Motor neuron (in vitro differentiated cells): ENCODE data around the gene ENOX2. TPM values are rescaled to one million over a fixed set of nuclear protein-coding genes. Genes with fewer than 3 reads are reported as not detected.

ENCODE experiments used
- ATAC-seq, 8 experiments: fragments of 200-7000 bp; cut with Tn5 transposase; replicated peaks in 6 of 8; 2 replicates each; pipeline ENCODE4 v1.8.0; 2021; ENCODE audit warnings: mild to moderate bottlenecking in 8 of 8, moderate library complexity in 8 of 8
- H3K27ac ChIP-seq, 2 donors: fragments of 250-450 bp; sonication (Bioruptor Pico); 2 replicates each; pipeline ENCODE4 v1.9.0; 2021; ENCODE audit warnings: antibody characterized with exemption in 2 of 2, mild to moderate bottlenecking in 2 of 2, moderate library complexity in 1 of 2
- H3K4me1 ChIP-seq, 2 donors: fragments of 250-450 bp; sonication (Bioruptor Pico); replicated peaks in 1 of 2; 2 replicates each; pipeline ENCODE4 v1.6.1; 2021; ENCODE audit warnings: antibody characterized with exemption in 2 of 2, mild to moderate bottlenecking in 2 of 2, moderate library complexity in 1 of 2
- H3K4me3 ChIP-seq, 5 donors: fragments of 250-450 bp; sonication (Bioruptor Pico); 2 replicates each; pipeline ENCODE4 v1.9.0; 2021; ENCODE audit warnings: antibody characterized with exemption in 5 of 5, mild to moderate bottlenecking in 5 of 5, moderate library complexity in 4 of 5
- WGBS, 10 experiments: fragments of 450-650 bp; shearing (Covaris generic); methylation state at CpG; one replicate each; pipeline ENCODE4 v1.0.0; 2022; 5-methylcytosine and 5-hydroxymethylcytosine counted together
- in situ Hi-C, 9 experiments: fragments of 400-800 bp; cut with MboI; loops; one replicate each; pipeline ENCODE4 v1.15.0; 2021; ENCODE audit warnings: low sequenced_read_pairs in 9 of 9, low pct_unique_long_range_greater_than_20kb in 2 of 9; ENCODE audit not compliant: unreplicated experiment in 9 of 9
- total RNA-seq, 8 experiments: library from RNA; unstranded; fragments of 300-600 nt; gene quantifications; 2 replicates each; pipeline versions ENCODE4 v1.2.3 to v1.2.4, GENCODE V29; 2022

The ENOX2 gene
- total RNA-seq, 8 experiments from 2014 or later, result 7.9 to 34.8 (median 12.7) TPM

DNA sequence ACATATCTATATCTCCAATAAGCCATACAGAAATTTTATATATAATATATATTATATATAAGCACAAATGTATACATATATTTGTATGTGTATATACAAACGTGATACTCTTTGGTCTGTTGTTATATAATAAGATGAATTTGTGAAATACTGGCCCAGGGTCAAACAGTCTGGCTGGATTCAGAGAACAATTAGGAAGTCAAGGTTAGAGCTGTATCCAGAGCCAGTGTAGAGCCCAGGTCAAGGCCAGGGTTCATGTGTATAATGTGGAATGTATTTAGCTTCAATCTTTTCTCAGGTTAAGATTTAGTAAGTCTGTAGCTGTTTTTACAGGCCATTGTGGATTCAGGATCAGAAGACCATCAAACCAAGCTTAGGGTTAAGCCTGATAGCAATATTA lies 3.8 kb upstream of the ENOX2 start:
- Histone ChIP-seq H3K4me3 (no peak overlapping the region), H3K4me1 (peaks cover 0 to 3% of the 10 kb centered on the region in 2 donors), H3K27ac (no peak overlapping the region)
- 0 to 20% (median 8%) methylated on average over 1 of the region's 1 CpG; no CpG with 5 or more reads in 6 of the 10 experiments for WGBS, 10 experiments
- in situ Hi-C loops, result loop anchor here in 7 of 9 experiments (25.0 kb wide), 4 partner anchors 169 to 519 kb away; partner anchors contain the start of gene GPR119 (in 4 of the 7)
- no peak for ATAC-seq

DNA sequence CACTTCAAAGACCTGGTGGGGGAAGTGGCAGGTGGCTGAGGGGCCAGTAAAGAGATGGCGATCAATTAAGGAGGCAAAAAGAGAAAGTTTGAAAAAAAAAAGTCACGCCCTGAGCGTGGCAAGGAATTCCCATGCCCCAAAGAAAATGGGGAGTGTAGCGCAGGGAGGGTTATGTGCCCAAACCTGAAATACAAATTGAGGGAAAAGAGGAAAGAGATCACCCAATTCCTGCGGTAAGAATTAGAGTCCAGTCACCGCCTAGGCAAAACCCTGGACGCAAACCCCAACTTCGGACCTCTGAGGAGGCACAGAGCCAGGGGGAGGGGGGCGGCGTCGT lies 595 bp downstream of the ENOX2 start:
- H3K4me1 ChIP-seq, result peaks cover 4 to 15% of the 10 kb centered on the region in 2 donors
- H3K27ac ChIP-seq, result peak overlapping the region in 1 of 2 donors; percentile 92
- 0 to 11% (median 0%) methylated on average over 1 to 4 of the region's 11 CpGs; no CpG with 5 or more reads in 5 of the 10 experiments for WGBS, 10 experiments
- no peak for ATAC-seq
- in situ Hi-C loops, result loop anchor here in 7 of 9 experiments (25.0 kb wide), 4 partner anchors 165 to 515 kb away; partner anchors contain the start of gene GPR119 (in 4 of the 7)
- H3K4me3 ChIP-seq, result peak overlapping the region; percentile 47 to 88 (median 64)

DNA sequence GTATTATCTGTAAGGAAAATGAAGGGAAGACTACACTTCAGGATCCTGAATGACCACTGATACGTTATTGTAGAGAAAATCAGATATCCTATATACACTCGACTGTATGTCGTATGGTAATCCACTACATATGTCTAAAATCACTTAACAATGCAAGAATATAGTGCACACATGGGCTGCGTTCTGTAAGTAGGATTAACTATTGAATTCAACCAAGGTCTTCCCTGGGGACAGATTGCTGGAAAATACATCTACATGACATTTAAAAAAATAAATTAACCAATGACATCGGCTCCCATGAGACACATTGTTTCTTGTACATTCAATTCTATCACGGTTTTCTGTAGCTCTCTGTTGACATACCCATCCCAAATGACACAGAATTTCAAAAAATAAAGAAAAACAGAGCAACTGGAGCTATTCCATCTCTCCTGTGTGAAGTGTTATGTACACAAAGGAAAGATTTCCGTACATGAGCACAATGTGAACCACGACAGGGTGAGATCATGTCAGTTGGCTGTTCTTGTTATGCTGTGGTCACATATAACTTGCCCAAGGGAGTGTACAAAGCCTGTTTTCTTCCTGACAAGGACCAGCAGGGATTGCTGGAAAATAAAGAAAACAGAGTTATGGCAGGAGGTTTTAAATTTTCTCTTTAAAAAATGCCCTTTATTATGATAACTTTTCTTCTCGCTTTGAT lies 6.1 kb downstream of the ENOX2 start:
- H3K27ac ChIP-seq, result peak overlapping the region; percentile 60 to 76
- ATAC-seq, result peak in 5 of 8 experiments; percentile 76 to 84 (median 81)
- 13 to 67% (median 36%) methylated on average over 2 to 9 of the region's 9 CpGs; no CpG with 5 or more reads in 4 of the 10 experiments for whole genome bisulfite sequencing, 10 experiments
- H3K4me3 ChIP-seq, result no peak overlapping the region
- H3K4me1 ChIP-seq, result peaks cover 26 to 45% of the 10 kb centered on the region in 2 donors
- in situ Hi-C loops, result no loop called here

DNA sequence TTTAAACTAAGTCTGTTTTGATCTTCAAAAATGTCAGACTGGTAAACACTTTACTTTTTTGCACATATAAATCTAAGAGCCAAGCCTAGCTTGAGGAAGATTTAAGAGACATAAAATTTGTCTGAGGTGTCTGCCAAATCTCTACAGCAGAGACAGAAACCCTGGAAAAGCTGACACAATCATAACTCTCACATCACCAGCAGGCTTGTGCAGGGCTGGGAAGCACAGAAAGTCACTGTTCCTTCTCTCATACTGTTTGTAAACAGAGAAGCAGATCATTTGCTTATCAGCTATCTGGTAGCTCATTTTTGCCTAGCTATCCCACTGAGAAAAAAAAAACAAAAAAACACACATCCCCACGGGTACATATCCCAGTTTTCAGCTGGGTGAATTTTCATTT lies 7.0 kb downstream of the ENOX2 start:
- Histone ChIP-seq H3K4me3 (no peak overlapping the region), H3K27ac (peak overlapping the region; percentile 60 to 76), H3K4me1 (peaks cover 26 to 45% of the 10 kb centered on the region in 2 donors)
- WGBS, 10 experiments, result 38 to 50% methylated on average over 1 of the region's 1 CpG; no CpG with 5 or more reads in 8 of the 10 experiments
- in situ Hi-C loops, result no loop called here
- ATAC-seq, result peak in 5 of 8 experiments; percentile 44 to 57 (median 47)

DNA sequence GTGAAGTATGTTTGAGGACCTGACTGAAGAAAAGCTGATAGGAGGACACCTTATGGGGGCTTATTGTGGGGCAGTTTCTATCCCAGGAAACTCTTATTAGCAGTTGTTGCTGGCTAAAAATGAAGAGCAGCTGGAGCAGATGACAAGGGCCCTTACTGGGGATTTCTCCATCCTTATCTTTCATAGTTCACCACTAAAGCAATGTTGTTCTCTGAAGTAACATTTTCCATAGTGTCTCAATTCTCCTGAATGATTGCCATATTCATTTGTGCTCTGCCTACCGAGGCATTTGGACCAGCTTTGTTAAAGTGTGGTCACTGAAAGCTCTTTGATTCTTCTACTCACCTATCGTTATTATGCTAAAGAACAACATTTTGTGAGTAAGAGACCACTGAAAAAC lies 7.7 kb downstream of the ENOX2 start:
- H3K4me1 ChIP-seq, result peaks cover 26 to 45% of the 10 kb centered on the region in 2 donors
- in situ Hi-C loops, result no loop called here
- H3K27ac ChIP-seq, result no peak overlapping the region
- WGBS, 10 experiments, result 0 to 80% (median 60%) methylated on average over 1 to 2 of the region's 2 CpGs; no CpG with 5 or more reads in 6 of the 10 experiments
- H3K4me3 ChIP-seq, result no peak overlapping the region
- no peak for ATAC-seq

DNA sequence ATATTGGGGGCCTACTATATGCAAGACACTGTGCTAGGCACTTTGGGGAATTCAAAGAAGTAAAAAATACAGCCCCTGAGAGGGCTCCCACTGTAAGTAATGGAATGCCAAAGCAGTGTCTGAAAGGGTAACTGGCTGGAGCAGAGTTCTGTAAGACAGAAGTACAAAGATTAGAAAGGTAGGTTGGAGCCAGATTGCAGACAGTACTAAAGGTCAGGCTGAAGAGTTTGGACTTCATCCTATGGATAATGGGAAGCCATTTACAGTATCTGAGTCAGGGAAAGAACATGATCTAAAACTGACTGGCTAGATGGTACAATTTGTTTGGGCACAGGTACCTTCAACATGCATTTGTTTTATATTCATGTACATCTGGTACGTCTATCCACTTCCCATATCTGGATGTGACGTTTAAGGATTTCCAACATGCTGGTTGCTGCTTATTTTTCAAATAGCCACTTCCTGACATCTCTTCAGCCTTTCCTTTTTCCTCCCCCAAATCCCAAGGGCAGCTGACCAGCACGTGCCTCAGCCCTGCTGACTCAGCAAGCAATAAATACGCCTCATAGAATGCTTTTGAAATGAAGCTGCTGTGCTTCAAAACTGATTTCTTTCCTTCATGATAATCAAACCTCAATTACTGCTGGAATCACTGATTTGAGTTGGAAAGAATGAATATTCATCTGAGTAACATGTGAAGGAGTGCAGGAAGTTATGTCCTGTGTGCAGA lies 9.5 kb downstream of the ENOX2 start:
- ATAC-seq, result peak in 2 of 8 experiments; percentile 28 to 48
- 0 to 100% (median 53%) methylated on average over 1 to 4 of the region's 4 CpGs; no CpG with 5 or more reads in 5 of the 10 experiments for WGBS, 10 experiments
- in situ Hi-C loops, result no loop called here
- Histone ChIP-seq H3K4me3 (no peak overlapping the region), H3K4me1 (peaks cover 26 to 41% of the 10 kb centered on the region in 2 donors), H3K27ac (peak overlapping the region; percentile 22 to 36)

DNA sequence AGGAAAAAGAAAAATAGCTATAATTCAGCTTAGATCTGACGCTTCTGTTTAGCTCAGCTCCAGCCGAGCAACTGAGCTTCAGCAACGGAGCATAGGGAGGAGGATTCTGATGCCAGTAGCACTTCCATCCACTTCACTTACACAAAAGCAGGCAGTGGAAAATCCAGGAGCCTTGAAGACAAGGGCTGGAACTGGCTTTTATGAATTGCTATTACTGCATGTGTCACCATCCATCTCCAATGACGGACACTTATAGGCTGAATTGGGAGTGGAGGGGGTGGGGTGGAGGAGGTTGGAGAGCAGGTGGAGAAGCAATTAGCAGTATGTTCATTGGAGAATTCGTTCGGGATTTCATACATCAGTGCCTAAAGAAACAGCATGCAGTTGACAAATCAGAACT lies 15.6 kb downstream of the ENOX2 start:
- peak in 5 of 8 experiments; percentile 63 to 77 (median 73) for ATAC-seq
- H3K27ac ChIP-seq, result peak overlapping the region in 1 of 2 donors; percentile 61
- in situ Hi-C loops, result no loop called here
- H3K4me1 ChIP-seq, result peaks cover 2 to 20% of the 10 kb centered on the region in 2 donors
- peak overlapping the region; percentile 10 to 38 (median 27) for H3K4me3 ChIP-seq
- WGBS, 10 experiments, result 0 to 83% (median 52%) methylated on average over 1 to 3 of the region's 6 CpGs; no CpG with 5 or more reads in 6 of the 10 experiments

DNA sequence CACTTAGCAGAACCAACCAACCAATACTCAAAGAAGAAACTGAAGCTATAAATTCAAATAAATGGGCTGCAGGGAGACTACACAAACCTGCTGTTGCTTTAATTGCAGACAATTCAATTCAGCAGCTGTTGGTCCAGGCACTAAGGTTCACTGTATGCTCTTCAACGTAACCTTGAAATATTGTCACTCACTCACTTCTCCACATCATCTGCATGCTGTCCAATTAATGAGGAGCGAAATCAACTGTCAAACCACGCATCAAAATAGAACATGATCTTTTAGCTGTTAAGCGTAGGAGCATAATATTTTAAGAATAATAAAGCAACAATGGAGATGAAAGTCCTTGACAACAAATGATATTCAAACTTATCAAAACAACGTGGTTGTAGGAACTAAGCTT lies 17.0 kb downstream of the ENOX2 start:
- ATAC-seq, result no peak
- Histone ChIP-seq H3K27ac (no peak overlapping the region), H3K4me3 (peak overlapping the region in 4 of 5 donors; percentile 11 to 38 (median 30)), H3K4me1 (peaks cover 0 to 21% of the 10 kb centered on the region in 2 donors)
- 20 to 100% (median 80%) methylated on average over 1 to 5 of the region's 5 CpGs; no CpG with 5 or more reads in 1 of the 10 experiments for WGBS, 10 experiments
- in situ Hi-C loops, result no loop called here

DNA sequence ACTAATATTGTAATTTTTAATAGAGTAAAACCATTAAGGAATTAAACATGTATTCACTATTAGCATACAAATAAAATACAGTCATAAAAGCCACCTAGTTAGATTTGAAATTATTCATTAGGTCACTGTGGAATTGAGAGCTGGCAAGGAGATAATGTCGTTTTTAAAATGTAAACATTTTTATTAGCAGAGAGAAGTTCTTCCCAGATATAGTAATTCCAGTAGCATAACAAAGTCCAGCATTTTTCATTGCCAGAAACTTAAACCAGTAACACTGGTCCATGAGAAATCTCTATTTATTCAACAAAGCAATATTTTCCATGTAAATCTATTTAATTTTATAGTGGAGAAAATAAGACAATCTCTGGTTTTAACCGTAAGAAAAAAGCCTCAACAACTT lies 17.5 kb downstream of the ENOX2 start:
- peak overlapping the region in 4 of 5 donors; percentile 11 to 38 (median 30) for H3K4me3 ChIP-seq
- in situ Hi-C loops, result no loop called here
- H3K27ac ChIP-seq, result no peak overlapping the region
- H3K4me1 ChIP-seq, result peaks cover under 1 to 26% of the 10 kb centered on the region in 2 donors
- no peak for ATAC-seq
- WGBS, 10 experiments, result 20 to 50% (median 47%) methylated on average over 1 to 2 of the region's 2 CpGs; no CpG with 5 or more reads in 6 of the 10 experiments

DNA sequence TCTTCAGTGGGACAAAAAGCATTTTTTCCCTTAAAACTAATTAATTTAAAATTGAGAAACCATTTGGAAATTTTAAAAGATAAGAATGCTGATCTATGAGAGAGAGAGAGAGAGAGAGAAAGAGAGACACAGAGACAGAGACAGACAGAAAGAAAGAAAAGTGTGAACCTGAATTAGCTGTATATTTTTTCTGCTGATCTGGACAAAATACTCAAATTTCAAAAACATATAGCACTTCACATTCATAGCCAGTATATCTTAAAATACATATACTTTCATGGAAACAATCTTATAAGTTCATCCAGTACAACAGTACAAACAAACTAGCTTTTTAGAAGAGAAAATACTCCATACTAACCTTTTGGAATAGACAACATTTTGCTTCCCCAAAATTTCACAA lies 18.4 kb downstream of the ENOX2 start:
- peak overlapping the region in 2 of 5 donors; percentile 34 to 38 for H3K4me3 ChIP-seq
- H3K27ac ChIP-seq, result no peak overlapping the region
- ATAC-seq, result no peak
- in situ Hi-C loops, result no loop called here
- H3K4me1 ChIP-seq, result peaks cover 4 to 29% of the 10 kb centered on the region in 2 donors

DNA sequence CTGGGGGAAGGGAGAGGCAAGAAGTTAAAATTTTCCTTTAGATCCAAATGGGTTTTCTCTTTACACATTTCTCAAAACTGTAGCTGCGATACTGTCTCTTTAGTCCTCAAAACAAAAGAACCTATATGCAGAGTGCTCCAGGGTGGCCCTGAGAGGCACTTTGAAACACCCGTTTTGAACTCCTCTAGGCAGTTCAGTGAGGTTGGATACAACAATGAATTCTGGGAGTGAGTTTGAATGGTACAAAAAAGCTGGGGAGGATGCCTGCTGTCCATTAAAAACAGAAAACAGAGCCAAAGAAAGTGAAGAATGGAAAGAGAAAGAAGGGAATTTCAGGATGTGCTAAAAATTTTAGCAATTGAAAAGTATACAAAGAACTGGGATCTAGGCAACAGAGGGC lies 23.1 kb downstream of the ENOX2 start:
- H3K4me1 ChIP-seq, result peaks cover 7 to 20% of the 10 kb centered on the region in 2 donors
- H3K4me3 ChIP-seq, result no peak overlapping the region
- WGBS, 10 experiments, result 0 to 70% (median 46%) methylated on average over 1 to 2 of the region's 2 CpGs; no CpG with 5 or more reads in 4 of the 10 experiments
- no peak overlapping the region for H3K27ac ChIP-seq
- ATAC-seq, result peak in 1 of 8 experiments; percentile 27
- in situ Hi-C loops, result no loop called here

DNA sequence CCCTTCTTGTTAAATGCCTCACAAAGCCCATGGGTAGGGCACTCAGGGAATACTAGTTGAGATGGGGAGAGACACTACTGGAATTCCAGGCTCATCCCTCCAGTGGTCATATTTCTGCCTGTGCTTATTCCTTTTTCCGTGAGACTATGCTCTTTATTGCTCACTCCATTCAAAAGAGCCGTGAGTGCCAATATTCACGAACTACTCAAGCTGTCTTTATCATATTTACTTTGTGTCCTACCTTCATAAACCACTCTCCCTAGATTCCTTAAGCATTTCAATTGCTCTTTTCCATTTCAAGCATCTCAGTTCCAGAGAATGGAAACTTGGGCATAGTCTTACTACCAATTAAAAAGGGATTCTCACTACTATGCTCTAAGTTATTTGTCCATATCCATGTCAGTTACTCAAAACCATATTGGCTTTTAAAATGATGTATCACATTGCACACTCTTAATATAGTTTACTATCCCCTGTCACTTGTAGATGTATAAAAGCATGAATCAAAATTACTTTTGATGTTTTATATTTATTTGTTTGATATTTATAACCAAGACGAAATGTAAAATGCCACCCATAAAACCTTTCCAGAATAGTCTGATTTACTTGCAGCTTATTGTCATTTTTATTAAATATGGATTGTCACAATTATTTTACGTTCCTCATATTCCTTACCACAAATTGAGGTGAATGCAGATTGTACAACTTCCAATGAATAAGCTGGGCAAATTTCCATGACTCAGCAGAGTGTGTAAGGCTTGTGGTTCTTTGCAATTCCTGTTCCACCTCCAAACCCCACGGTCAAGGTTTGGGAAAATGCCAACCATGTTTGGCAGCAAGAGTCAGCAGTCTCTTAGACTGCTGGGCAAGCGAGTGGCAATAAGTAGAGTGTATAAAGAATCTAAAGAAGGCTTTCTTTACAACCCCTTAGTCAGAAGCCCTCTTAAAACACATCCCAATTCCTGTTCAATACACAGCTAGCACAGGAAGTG lies 24.4 kb downstream of the ENOX2 start:
- in situ Hi-C loops, result no loop called here
- 0 to 100% (median 44%) methylated on average over 1 to 7 of the region's 7 CpGs; no CpG with 5 or more reads in 3 of the 10 experiments for WGBS, 10 experiments
- peak in 2 of 8 experiments; percentile 57 to 60 for ATAC-seq
- Histone ChIP-seq H3K4me3 (no peak overlapping the region), H3K27ac (no peak overlapping the region), H3K4me1 (peaks cover 7 to 12% of the 10 kb centered on the region in 2 donors)
